ENCODE data around the gene USE1. TPM values are rescaled to one million over a fixed set of nuclear protein-coding genes. Genes with fewer than 3 reads are reported as not detected.

Gene USE1
- total RNA-seq, 1 experiment from 2014 or later: 27.5 TPM

Other genes with a start within 250 kb of the USE1 start
- 0.20 TPM for gene CPAMD8, start 188.5 kb upstream of the USE1 start, total RNA-seq (2021; ENCODE audit: unreplicated experiment)
- 23.6 TPM for gene HAUS8, start 139.9 kb upstream of the USE1 start, total RNA-seq (2021; ENCODE audit: unreplicated experiment)
- gene MYO9B, start 139.6 kb upstream of the USE1 start, total RNA-seq (2021; ENCODE audit: unreplicated experiment): 74.6 TPM
- gene OCEL1, start 10.9 kb downstream of the USE1 start, total RNA-seq (2021; ENCODE audit: unreplicated experiment): 39.8 TPM
- 88.0 TPM for gene NR2F6, start 30.6 kb downstream of the USE1 start, total RNA-seq (2021; ENCODE audit: unreplicated experiment)
- 0.15 TPM for gene USHBP1, start 49.4 kb downstream of the USE1 start, total RNA-seq (2021; ENCODE audit: unreplicated experiment)
- 93.3 TPM for gene BABAM1, start 52.1 kb downstream of the USE1 start, total RNA-seq (2021; ENCODE audit: unreplicated experiment)
- 14.8 TPM for gene ANKLE1, start 66.5 kb downstream of the USE1 start, total RNA-seq (2021; ENCODE audit: unreplicated experiment)
- gene ABHD8, start 88.1 kb downstream of the USE1 start, total RNA-seq (2021; ENCODE audit: unreplicated experiment): 5.2 TPM
- gene MRPL34, start 90.5 kb downstream of the USE1 start, total RNA-seq (2021; ENCODE audit: unreplicated experiment): 114 TPM
- gene DDA1, start 94.2 kb downstream of the USE1 start, total RNA-seq (2021; ENCODE audit: unreplicated experiment): 68.6 TPM
- gene ANO8, start 119.5 kb downstream of the USE1 start, total RNA-seq (2021; ENCODE audit: unreplicated experiment): 22.9 TPM
- 73.0 TPM for gene GTPBP3, start 122.2 kb downstream of the USE1 start, total RNA-seq (2021; ENCODE audit: unreplicated experiment)
- 0.47 TPM for gene PLVAP, start 162.0 kb downstream of the USE1 start, total RNA-seq (2021; ENCODE audit: unreplicated experiment)
- not detected for gene CCDC194, start 178.8 kb downstream of the USE1 start, total RNA-seq (2021; ENCODE audit: unreplicated experiment)
- 5.4 TPM for gene BST2, start 190.3 kb downstream of the USE1 start, total RNA-seq (2021; ENCODE audit: unreplicated experiment)
- gene MVB12A, start 204.7 kb downstream of the USE1 start, total RNA-seq (2021; ENCODE audit: unreplicated experiment): 91.7 TPM
- gene TMEM221, start 233.3 kb downstream of the USE1 start, total RNA-seq (2021; ENCODE audit: unreplicated experiment): 3.4 TPM
- gene NXNL1, start 245.6 kb downstream of the USE1 start, total RNA-seq (2021; ENCODE audit: unreplicated experiment): not detected

Data from HCT116 (cell line).